ENCODE data around the gene USP26. TPM values are rescaled to one million over a fixed set of nuclear protein-coding genes. Genes with fewer than 3 reads are reported as not detected.
A peak's percentile ranks its signal among the peaks of the same experiment; 100 is the strongest.

Gene USP26
- polyA plus RNA-seq, 2 of the 4 experiments (the other 2 are of a cell fraction), result not detected

DNA sequence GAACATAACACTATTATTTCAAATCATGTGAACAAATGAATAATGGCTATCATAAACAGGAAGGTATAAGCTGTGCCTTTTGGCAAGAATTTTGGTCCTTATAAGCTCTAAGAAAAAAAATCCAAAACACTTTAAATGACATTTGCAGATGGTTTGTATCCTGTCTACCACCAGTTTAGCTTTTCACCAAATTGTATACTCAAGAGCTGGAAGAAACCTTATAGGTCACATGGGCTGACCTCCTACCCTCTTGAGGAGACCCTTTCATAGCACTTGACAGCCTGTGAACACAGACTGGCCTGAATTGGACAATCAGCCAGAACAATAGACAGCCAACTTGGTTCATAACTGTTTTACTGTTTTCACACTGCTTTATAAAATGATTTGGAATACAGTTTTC is 24.3 kb downstream of the USP26 start:
- H3K4me2 ChIP-seq, result no peak overlapping the region
- H3K9me3 ChIP-seq, result no peaks in the 10 kb centered on the region
- ChIA-PET CTCF (no interaction called here), POLR2A (no interaction called here)
- no peak for FAIRE-seq
- no peak overlapping the region for H3K27ac ChIP-seq
- TF ChIP-seq TP53 (CRISPR knock-in tag; IDR thresholded peaks at IDR 0.05), result no peak
- TF ChIP-seq, protein P1, sequence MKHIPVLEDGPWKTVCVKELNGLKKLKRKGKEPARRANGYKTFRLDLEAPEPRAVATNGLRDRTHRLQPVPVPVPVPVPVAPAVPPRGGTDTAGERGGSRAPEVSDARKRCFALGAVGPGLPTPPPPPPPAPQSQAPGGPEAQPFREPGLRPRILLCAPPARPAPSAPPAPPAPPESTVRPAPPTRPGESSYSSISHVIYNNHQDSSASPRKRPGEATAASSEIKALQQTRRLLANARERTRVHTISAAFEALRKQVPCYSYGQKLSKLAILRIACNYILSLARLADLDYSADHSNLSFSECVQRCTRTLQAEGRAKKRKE (CRISPR knock-in tag; IDR thresholded peaks at IDR 0.05; ENCODE audit: low read depth), result no peak
- no peaks in the 10 kb centered on the region for H3K4me1 ChIP-seq
- ATAC-seq, result no peak
- no peak overlapping the region for H3K4me3 ChIP-seq
- no peak for DNase-seq (ENCODE audit: low read depth in 1 of 2, low spot score in 1 of 2)

DNA sequence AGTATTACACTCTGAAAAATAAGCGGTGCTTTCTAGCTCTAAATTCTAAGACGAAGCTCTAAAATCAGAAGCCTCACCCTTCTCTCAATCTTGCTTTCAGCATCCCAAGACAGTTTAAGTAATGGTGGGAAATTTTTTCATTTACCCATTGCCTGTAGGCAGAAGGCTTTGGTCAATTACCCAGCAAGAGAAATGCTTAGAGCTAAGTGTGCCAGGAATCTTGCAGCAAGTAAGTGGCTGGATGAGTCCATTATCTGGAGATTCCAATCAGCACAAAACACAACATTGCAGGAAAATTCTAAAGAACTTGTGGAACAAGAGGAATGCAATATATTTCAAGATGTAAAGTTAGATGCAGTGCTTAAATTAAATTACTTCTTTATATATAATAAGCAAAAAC is 28.4 kb downstream of the USP26 start:
- 14% methylated on average over 2 of the region's 2 CpGs for WGBS (ENCODE audit: missing lambda C conversion rate)

DNA sequence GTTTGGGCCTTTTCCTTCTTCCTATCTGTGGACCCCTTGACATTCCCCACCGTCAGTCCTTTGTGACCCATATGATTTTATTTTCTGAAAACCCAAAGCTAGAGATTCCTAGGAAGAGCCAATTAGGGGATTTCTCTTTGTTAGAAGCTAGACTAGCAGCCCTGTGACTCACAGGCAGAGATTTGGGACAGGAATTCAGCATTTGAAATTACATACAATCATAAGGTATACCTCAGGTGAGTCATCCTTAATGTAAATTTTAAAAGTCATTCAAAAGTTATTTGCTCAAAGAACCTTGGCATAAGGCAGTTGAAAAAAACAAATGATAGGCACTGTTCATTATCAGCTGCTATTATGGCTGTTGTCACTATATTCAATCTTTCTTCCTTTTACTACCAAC is 40.6 kb downstream of the USP26 start:
- DNase-seq (ENCODE audit: low read depth in 1 of 2, low spot score in 1 of 2), result no peak
- FAIRE-seq, result peak; percentile 54
- no peak overlapping the region for H3K4me3 ChIP-seq
- no peak overlapping the region for H3K27ac ChIP-seq
- H3K9me3 ChIP-seq, result no peaks in the 10 kb centered on the region
- ATAC-seq, result no peak
- 25% methylated on average over 1 of the region's 1 CpG for WGBS (ENCODE audit: missing lambda C conversion rate)
- H3K4me1 ChIP-seq, result no peaks in the 10 kb centered on the region
- no peak overlapping the region for H3K4me2 ChIP-seq
- ChIA-PET POLR2A (no interaction called here), CTCF (no interaction called here)
- TF ChIP-seq JUN (IDR thresholded peaks at IDR 0.05) (no peak), ZC3H11A (IDR thresholded peaks at IDR 0.05) (no peak), MYC (IDR thresholded peaks at IDR 0.05; ENCODE audit: borderline replicate concordance, low read length) (no peak), ZNF302 (CRISPR knock-in tag; IDR thresholded peaks at IDR 0.05) (no peak), KDM5A (IDR thresholded peaks at IDR 0.05) (no peak), CEBPB (IDR thresholded peaks at IDR 0.05) (no peak), RARB (CRISPR knock-in tag; IDR thresholded peaks at IDR 0.05) (no peak), HDAC2 (IDR thresholded peaks at IDR 0.05) (no peak), NFE2L2 (conservative IDR thresholded peaks at IDR 0.05; ENCODE audit: low read length) (no peak), CHD4 (IDR thresholded peaks at IDR 0.05; ENCODE audit: borderline replicate concordance) (no peak), HEYL (CRISPR knock-in tag; IDR thresholded peaks at IDR 0.05) (no peak), ZSCAN20 (CRISPR knock-in tag; IDR thresholded peaks at IDR 0.05) (no peak), EP300 (IDR thresholded peaks at IDR 0.05) (no peak)
- TF ChIP-seq, protein P2, sequence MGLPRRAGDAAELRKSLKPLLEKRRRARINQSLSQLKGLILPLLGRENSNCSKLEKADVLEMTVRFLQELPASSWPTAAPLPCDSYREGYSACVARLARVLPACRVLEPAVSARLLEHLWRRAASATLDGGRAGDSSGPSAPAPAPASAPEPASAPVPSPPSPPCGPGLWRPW (IDR thresholded peaks at IDR 0.05), result no peak
- TF ChIP-seq, protein P3, sequence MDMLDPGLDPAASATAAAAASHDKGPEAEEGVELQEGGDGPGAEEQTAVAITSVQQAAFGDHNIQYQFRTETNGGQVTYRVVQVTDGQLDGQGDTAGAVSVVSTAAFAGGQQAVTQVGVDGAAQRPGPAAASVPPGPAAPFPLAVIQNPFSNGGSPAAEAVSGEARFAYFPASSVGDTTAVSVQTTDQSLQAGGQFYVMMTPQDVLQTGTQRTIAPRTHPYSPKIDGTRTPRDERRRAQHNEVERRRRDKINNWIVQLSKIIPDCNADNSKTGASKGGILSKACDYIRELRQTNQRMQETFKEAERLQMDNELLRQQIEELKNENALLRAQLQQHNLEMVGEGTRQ (IDR thresholded peaks at IDR 0.05), result no peak
- TF ChIP-seq, protein P4, sequence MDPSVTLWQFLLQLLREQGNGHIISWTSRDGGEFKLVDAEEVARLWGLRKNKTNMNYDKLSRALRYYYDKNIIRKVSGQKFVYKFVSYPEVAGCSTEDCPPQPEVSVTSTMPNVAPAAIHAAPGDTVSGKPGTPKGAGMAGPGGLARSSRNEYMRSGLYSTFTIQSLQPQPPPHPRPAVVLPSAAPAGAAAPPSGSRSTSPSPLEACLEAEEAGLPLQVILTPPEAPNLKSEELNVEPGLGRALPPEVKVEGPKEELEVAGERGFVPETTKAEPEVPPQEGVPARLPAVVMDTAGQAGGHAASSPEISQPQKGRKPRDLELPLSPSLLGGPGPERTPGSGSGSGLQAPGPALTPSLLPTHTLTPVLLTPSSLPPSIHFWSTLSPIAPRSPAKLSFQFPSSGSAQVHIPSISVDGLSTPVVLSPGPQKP (IDR thresholded peaks at IDR 0.05; ENCODE audit: low read depth, low read length), result no peak
- TF ChIP-seq, protein P5, sequence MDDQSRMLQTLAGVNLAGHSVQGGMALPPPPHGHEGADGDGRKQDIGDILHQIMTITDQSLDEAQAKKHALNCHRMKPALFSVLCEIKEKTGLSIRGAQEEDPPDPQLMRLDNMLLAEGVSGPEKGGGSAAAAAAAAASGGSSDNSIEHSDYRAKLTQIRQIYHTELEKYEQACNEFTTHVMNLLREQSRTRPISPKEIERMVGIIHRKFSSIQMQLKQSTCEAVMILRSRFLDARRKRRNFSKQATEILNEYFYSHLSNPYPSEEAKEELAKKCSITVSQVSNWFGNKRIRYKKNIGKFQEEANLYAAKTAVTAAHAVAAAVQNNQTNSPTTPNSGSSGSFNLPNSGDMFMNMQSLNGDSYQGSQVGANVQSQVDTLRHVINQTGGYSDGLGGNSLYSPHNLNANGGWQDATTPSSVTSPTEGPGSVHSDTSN (IDR thresholded peaks at IDR 0.05), result no peak

More for the DNA sequence above, 28.4 kb downstream of the USP26 start:
- FAIRE-seq (no peak), DNase-seq (ENCODE audit: low read depth in 1 of 2, low spot score in 1 of 2) (no peak), ATAC-seq (no peak)
- TF ChIP-seq ZNF302 (CRISPR knock-in tag; IDR thresholded peaks at IDR 0.05), result no peak
- TF ChIP-seq RARB (CRISPR knock-in tag; IDR thresholded peaks at IDR 0.05), result no peak
- TF ChIP-seq, protein P1 (CRISPR knock-in tag; IDR thresholded peaks at IDR 0.05; ENCODE audit: low read depth), result no peak
- TF ChIP-seq CBX2 (IDR thresholded peaks at IDR 0.05; ENCODE audit: borderline replicate concordance, low read depth), result no peak
- no peak for TF ChIP-seq JUN (IDR thresholded peaks at IDR 0.05)
- no peak for TF ChIP-seq MYC (IDR thresholded peaks at IDR 0.05; ENCODE audit: borderline replicate concordance, low read length)
- TF ChIP-seq RAD21 (conservative IDR thresholded peaks at IDR 0.05 in 1 of 2, IDR thresholded peaks at IDR 0.05 in 1 of 2), result no peak
- TF ChIP-seq, protein P6, sequence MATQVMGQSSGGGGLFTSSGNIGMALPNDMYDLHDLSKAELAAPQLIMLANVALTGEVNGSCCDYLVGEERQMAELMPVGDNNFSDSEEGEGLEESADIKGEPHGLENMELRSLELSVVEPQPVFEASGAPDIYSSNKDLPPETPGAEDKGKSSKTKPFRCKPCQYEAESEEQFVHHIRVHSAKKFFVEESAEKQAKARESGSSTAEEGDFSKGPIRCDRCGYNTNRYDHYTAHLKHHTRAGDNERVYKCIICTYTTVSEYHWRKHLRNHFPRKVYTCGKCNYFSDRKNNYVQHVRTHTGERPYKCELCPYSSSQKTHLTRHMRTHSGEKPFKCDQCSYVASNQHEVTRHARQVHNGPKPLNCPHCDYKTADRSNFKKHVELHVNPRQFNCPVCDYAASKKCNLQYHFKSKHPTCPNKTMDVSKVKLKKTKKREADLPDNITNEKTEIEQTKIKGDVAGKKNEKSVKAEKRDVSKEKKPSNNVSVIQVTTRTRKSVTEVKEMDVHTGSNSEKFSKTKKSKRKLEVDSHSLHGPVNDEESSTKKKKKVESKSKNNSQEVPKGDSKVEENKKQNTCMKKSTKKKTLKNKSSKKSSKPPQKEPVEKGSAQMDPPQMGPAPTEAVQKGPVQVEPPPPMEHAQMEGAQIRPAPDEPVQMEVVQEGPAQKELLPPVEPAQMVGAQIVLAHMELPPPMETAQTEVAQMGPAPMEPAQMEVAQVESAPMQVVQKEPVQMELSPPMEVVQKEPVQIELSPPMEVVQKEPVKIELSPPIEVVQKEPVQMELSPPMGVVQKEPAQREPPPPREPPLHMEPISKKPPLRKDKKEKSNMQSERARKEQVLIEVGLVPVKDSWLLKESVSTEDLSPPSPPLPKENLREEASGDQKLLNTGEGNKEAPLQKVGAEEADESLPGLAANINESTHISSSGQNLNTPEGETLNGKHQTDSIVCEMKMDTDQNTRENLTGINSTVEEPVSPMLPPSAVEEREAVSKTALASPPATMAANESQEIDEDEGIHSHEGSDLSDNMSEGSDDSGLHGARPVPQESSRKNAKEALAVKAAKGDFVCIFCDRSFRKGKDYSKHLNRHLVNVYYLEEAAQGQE (IDR thresholded peaks at IDR 0.05), result no peak
- no peak for TF ChIP-seq RCOR1 (IDR thresholded peaks at IDR 0.05; ENCODE audit: low read depth, low read length)
- TF ChIP-seq FOSL2 (IDR thresholded peaks at IDR 0.05), result no peak
- no peak for TF ChIP-seq FOSL2 (CRISPR knock-in tag; IDR thresholded peaks at IDR 0.05)
- TF ChIP-seq RFX5 (IDR thresholded peaks at IDR 0.05), result no peak
- no peak for TF ChIP-seq MAZ (IDR thresholded peaks at IDR 0.05; ENCODE audit: borderline replicate concordance, low read depth, low read length)
- no peak for TF ChIP-seq MAFK (IDR thresholded peaks at IDR 0.05; ENCODE audit: partially characterized antibody)
- Histone ChIP-seq H3K4me1 (no peaks in the 10 kb centered on the region), H3K4me3 (no peak overlapping the region), H3K27ac (no peak overlapping the region), H3K4me2 (no peak overlapping the region), H3K9me3 (no peaks in the 10 kb centered on the region)
- ChIA-PET POLR2A (no interaction called here), CTCF (no interaction called here)
